Endothelial cell of umbilical vein (primary cell): ENCODE results near the gene COQ8B. TPM values are rescaled to one million over a fixed set of nuclear protein-coding genes. Genes with fewer than 3 reads are reported as not detected.

Experiments used
- BruUV-seq: library from RNA; stranded (reverse); fragments of 400-500 nt; replicated peaks from 2 replicates; lab custom pipeline; 2021; lab: Mats Ljungman, UMichigan
- CTCF ChIA-PET: fragments of 300-600, 350-600 bp; sonication (Branson Sonifier 250); formaldehyde crosslinking; loops from one replicate; lab custom pipeline; 2021; ENCODE audit warnings: antibody characterized with exemption, inconsistent platforms; lab: Charles Lee
- POLR2A ChIA-PET: fragments of 300-600, 350-600 bp; sonication (Branson Sonifier 250); formaldehyde crosslinking; loops from one replicate; lab custom pipeline; 2021; ENCODE audit warnings: antibody characterized with exemption, inconsistent platforms; lab: Charles Lee
- DNase-seq: peaks from one replicate; pipeline ENCODE4 v3.0.0-alpha.2; 2011; ENCODE audit warnings: low read depth, low spot score
- FAIRE-seq: peaks from 2 replicates; lab custom pipeline; 2011; peaks lifted over from hg19 to GRCh38; lab: Jason Lieb, UNC
- H2AFZ ChIP-seq: 2 replicates; pipeline ENCODE4 v1.6.0; 2012; ENCODE audit warnings: low read depth, low read length, control low read depth, inconsistent platforms
- H3K27ac ChIP-seq: 2 replicates; pipeline ENCODE4 v1.5.1; 2011; ENCODE audit warnings: low read depth, mild to moderate bottlenecking, control low read depth, low read length, moderate library complexity; ENCODE audit not compliant: insufficient read depth
- H3K27me3 ChIP-seq, 2 experiments: 2 replicates each; pipeline versions ENCODE4 v1.6.0 to v1.6.1; 2011; ENCODE audit warnings: low read length in 2 of 2, mixed read lengths in 1 of 2; ENCODE audit not compliant: control insufficient read depth in 2 of 2, insufficient read depth in 2 of 2
- H3K36me3 ChIP-seq, 2 experiments: 2 replicates in 1 of 2; 3 replicates in 1 of 2; pipeline ENCODE4 v1.5.1; 2011; ENCODE audit warnings: low read length in 2 of 2, mild to moderate bottlenecking in 1 of 2, moderate library complexity in 1 of 2; ENCODE audit not compliant: control insufficient read depth in 2 of 2, insufficient read depth in 2 of 2; ENCODE audit errors: extremely low read depth in 1 of 2
- H3K4me1 ChIP-seq: 3 replicates; pipeline ENCODE4 v1.5.1; 2011; ENCODE audit warnings: mild to moderate bottlenecking, low read length; ENCODE audit not compliant: control insufficient read depth, insufficient read depth; ENCODE audit errors: extremely low read depth
- H3K4me2 ChIP-seq: 2 replicates; pipeline ENCODE4 v1.6.1; 2011; ENCODE audit warnings: low read length, control low read depth, mixed read lengths; ENCODE audit not compliant: insufficient read depth
- H3K4me3 ChIP-seq, 3 experiments: fragments of 200-600 bp in 1 of 3; sonication (generic), shearing (Covaris generic) in 1 of 3; replicated peaks in 1 of 3; 2 replicates each; pipeline ENCODE4 v1.5.1; 2011 to 2016; ENCODE audit warnings: control low read depth in 3 of 3, low read length in 3 of 3, mild to moderate bottlenecking in 2 of 3, inconsistent platforms in 1 of 3, low read depth in 1 of 3, moderate library complexity in 1 of 3; ENCODE audit not compliant: insufficient read depth in 1 of 3
- H3K79me2 ChIP-seq: 2 replicates; pipeline ENCODE4 v1.6.0; 2012; ENCODE audit warnings: low read length, inconsistent platforms; ENCODE audit not compliant: control insufficient read depth, insufficient read depth
- H3K9ac ChIP-seq: replicated peaks from 2 replicates; pipeline ENCODE3; 2011; ENCODE audit warnings: low read length, control low read depth; ENCODE audit not compliant: insufficient read depth; ENCODE audit errors: extremely low read depth
- H3K9me1 ChIP-seq: replicated peaks from 3 replicates; pipeline ENCODE4 v1.6.0; 2011; ENCODE audit warnings: mild to moderate bottlenecking, low read length; ENCODE audit not compliant: control insufficient read depth, insufficient read depth; ENCODE audit errors: extremely low read depth
- H3K9me3 ChIP-seq: replicated peaks from 2 replicates; pipeline ENCODE4 v1.5.1; 2012; ENCODE audit warnings: low read length, inconsistent platforms; ENCODE audit not compliant: control insufficient read depth, insufficient read depth
- H4K20me1 ChIP-seq: replicated peaks from 2 replicates; pipeline ENCODE3; 2011; ENCODE audit warnings: mild to moderate bottlenecking, low read length; ENCODE audit not compliant: control insufficient read depth, insufficient read depth; ENCODE audit errors: extremely low read depth
- CTCF ChIP-seq, 2 donors: IDR thresholded peaks; 1 replicate in 1 of 2; 2 replicates in 1 of 2; pipeline ENCODE4 v1.5.1; 2011; ENCODE audit warnings: low read length in 2 of 2, mild to moderate bottlenecking in 2 of 2, moderate library complexity in 2 of 2, control low read depth in 1 of 2, inconsistent platforms in 1 of 2, low read depth in 1 of 2; ENCODE audit not compliant: insufficient read depth in 1 of 2; ENCODE audit errors: extremely low read depth in 1 of 2
- EZH2 ChIP-seq: IDR thresholded peaks from 2 replicates; pipeline ENCODE4 v1.6.1; 2012; ENCODE audit warnings: borderline replicate concordance, low read depth, mild to moderate bottlenecking, moderate library complexity, low read length, inconsistent platforms; ENCODE audit not compliant: severe bottlenecking
- FOS ChIP-seq: IDR thresholded peaks from 2 replicates; pipeline ENCODE4 v1.6.1; 2011; ENCODE audit warnings: mild to moderate bottlenecking, low read length, moderate library complexity, borderline replicate concordance; ENCODE audit not compliant: insufficient read depth
- GATA2 ChIP-seq: IDR thresholded peaks from 2 replicates; pipeline ENCODE4 v1.7.0; 2011; ENCODE audit warnings: low read depth, mild to moderate bottlenecking, moderate library complexity, mixed read lengths, low read length; ENCODE audit not compliant: insufficient read length, insufficient read depth
- JUN ChIP-seq: IDR thresholded peaks from 2 replicates; pipeline ENCODE4 v1.6.1; 2011; ENCODE audit warnings: borderline replicate concordance, low read depth; ENCODE audit not compliant: insufficient read length, insufficient read depth
- MAX ChIP-seq: IDR thresholded peaks from 2 replicates; pipeline ENCODE4 v1.6.1; 2011; ENCODE audit not compliant: insufficient read depth, insufficient read length
- MYC ChIP-seq: IDR thresholded peaks from one replicate; pipeline ENCODE4 v1.6.1; 2011; ENCODE audit warnings: mild to moderate bottlenecking, low read depth, low read length
- POLR2A ChIP-seq: IDR thresholded peaks from 2 replicates; pipeline ENCODE4 v1.6.1; 2012; ENCODE audit warnings: low read depth, mild to moderate bottlenecking, control low read depth, low read length
- POLR2AphosphoS5 ChIP-seq: IDR thresholded peaks from 2 replicates; pipeline ENCODE4 v1.6.1; 2012; ENCODE audit warnings: low read depth, mild to moderate bottlenecking, control low read depth, low read length, moderate library complexity; ENCODE audit not compliant: insufficient read depth
- dilution Hi-C: fragments of 300-500 bp; cut with MboI; formaldehyde crosslinking; loops from one replicate; pipeline ENCODE4 v1.15.0; 2019; ENCODE audit warnings: low sequenced_read_pairs; ENCODE audit not compliant: extremely low pct_ligation_motif_present
- intact Hi-C: fragments of 100-400 bp; cut with micrococcal nuclease; formaldehyde crosslinking; loops from one replicate; pipeline ENCODE4 v1.10.0; 2022
- polyA plus RNA-seq, 4 experiments: library from polyadenylated mRNA; depleted of rRNA in 3 of 4; stranded (reverse) in 3 of 4; unstranded in 1 of 4; fragments of >200 nt; gene quantifications; 2 replicates each; pipeline versions ENCODE4 v1.2.1 to v1.2.3, GENCODE V29; 2011 to 2012; ENCODE audit warnings: missing spikeins in 1 of 4
- total RNA-seq: library from RNA; stranded (reverse); gene quantifications from 2 replicates; pipeline ENCODE4 v1.2.3, GENCODE V29; 2021

Gene COQ8B
- total and polyA plus RNA-seq, 2 donors (not counting 3 experiments of a cell fraction or from before 2014, with no cell fraction given): 16.2 to 19.2 TPM

- BruUV-seq: TSS peak; percentile 57
- Histone ChIP-seq H3K4me1 (peaks cover 3% of the 10 kb centered on the region), H3K9me3 (no peaks in the 10 kb centered on the region), H3K27me3 (no peaks in the 10 kb centered on the region), H3K27ac (no peak overlapping the region), H3K9me1 (no peaks in the 10 kb centered on the region), H3K4me2 (no peak overlapping the region), H3K36me3 (peaks cover 9 to 22% of the 10 kb centered on the region in 2 experiments), H3K79me2 (no peaks in the 10 kb centered on the region), H4K20me1 (no peaks in the 10 kb centered on the region), H3K4me3 (no peak overlapping the region), H2AFZ (no peak overlapping the region), H3K9ac (no peak overlapping the region)
- dilution Hi-C loops: no loop called here
- ChIA-PET POLR2A (no interaction called here), CTCF (no interaction called here)
- TF ChIP-seq MYC: no peak
- TF ChIP-seq MAX: no peak
- no peak for TF ChIP-seq GATA2
- TF ChIP-seq CTCF (IDR thresholded peaks at IDR 0.05; ENCODE audit: extremely low read depth in 1 of 2, insufficient read depth in 1 of 2, low read depth in 1 of 2, low read length in 2 of 2): no peak
- TF ChIP-seq POLR2A: no peak
- no peak for TF ChIP-seq FOS
- TF ChIP-seq EZH2: no peak
- no peak for TF ChIP-seq POLR2AphosphoS5
- TF ChIP-seq JUN: no peak
- intact Hi-C loops: no loop called here
- FAIRE-seq: no peak
- DNase-seq: no peak
Measured at GRCh38 chr19:40739871-40740703, 23.4 kb upstream of the COQ8B start.
